HG03575 (cell line): ENCODE results near the gene NKD1.
"Not testable (repeated sequence)": the region's sequence is repeated elsewhere in the genome, so short reads cannot be mapped to it uniquely, and the experiment has no call there.

ENCODE experiments used
- ATAC-seq: cut with Tn5 transposase; IDR thresholded peaks from one replicate; pipeline ENCODE4 v1.9.1; 2021; ENCODE audit not compliant: unreplicated experiment, insufficient number of reproducible peaks, low FRiP score; ENCODE audit errors: extremely low read depth

NKD1 gene

DNA sequence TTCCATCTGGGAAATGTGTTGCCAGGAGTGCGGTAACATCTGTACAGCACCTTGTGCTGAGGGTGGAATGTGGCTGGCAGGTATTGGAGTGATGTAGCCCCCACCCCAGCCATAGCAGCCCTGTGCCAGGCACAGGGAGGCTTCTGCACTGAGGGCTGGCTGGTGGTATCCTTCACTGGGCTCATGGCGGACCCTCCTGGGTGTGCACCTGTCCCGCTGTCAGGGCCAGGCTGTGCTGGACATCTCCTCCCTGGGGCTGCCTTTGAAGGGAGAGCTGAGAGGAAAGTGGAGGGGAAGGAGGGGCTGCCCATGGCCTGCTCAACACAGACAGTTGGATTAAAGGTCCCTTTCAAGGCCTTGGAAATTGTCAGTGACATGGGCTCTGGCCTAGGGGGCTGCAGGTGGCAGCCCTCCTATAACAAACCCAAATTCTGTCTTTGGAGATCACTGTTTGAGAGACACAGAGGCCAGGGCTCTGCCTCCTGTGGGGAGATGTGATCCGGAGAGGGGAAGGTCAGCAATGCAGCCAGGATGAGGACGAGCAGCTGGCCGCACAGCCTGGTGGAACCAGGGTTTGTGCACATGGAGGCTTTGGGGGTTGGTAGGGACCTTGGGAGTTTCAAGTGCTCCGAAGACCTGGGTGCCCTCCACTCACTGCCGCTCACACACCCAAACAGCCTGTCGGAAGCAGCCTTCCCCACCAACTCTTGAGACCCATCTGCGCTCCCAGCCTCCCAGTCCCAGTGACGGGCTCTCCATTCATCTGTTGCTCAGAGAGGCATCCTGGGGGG is 22.8 kb downstream of the NKD1 start:
- no peak for ATAC-seq

DNA sequence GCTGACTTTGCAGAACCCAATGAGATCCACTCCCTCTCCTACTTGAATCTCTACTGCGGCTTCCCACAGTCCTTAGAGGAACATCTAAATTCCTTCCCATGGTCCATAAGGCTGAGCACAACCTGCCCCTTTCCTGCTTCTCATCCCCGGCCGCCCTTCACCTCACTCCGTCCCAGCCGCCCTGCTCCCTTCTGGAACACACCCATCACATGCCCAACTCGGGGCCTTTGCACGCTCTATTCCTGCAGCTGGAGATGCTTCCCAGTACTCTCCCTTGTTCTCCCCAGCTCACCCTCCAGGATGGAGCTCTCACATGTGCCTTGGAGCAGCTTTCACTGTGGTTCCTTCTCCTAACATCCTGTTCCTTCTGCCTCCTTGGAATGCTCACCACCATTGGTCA is 23.6 kb downstream of the NKD1 start:
- no peak for ATAC-seq

GRCh38 chr16:50572700-50573099 is 24.5 kb downstream of the NKD1 start:
- ATAC-seq = no peak

DNA sequence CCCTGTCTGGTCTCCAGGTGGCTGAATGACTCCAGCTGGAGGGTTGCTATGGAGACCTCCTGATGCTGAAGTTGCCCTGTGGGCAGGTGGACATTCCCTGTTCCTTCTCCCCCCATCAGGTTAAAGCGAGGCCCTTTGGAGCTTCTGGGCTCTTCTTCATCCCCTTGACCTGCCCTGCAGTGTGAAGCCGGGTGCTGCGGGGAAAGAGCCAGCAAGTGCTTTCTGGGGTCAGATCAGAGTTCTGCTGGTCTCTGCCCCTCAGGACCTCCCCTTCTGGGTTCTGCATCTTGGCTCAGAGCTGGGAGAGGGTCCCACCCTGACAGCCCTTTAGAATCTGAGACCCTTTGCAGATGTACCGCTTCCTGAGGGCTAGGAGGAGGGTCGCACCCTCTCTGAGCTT is 25.1 kb downstream of the NKD1 start:
- ATAC-seq = no peak

GRCh38 chr16:50573947-50574744 is 25.9 kb downstream of the NKD1 start:
- ATAC-seq = no peak

GRCh38 chr16:50574745-50575136 is 26.5 kb downstream of the NKD1 start:
- no peak for ATAC-seq

DNA sequence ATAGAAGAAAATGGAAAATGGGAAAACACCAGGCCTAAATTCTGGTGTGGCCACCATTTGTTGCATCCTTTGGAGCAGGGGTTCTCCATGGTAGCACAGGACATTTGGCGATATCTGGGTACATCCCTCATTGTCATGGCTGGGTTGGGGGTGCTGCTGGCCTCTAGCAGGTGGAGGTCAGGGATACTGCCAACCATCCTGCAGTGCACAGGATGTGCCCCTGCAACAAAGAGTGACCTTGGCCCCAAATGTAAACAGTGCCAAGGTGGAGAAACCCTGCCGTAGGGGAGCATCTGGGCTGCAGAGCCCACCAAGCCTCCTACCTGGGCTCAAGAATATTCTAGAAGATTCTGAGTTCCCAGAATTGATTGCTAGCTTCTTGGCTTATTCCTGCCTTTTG is 27.5 kb downstream of the NKD1 start:
- no peak for ATAC-seq

- no peak for ATAC-seq
Measured at GRCh38 chr16:50576403-50577113, 28.4 kb downstream of the NKD1 start.

DNA sequence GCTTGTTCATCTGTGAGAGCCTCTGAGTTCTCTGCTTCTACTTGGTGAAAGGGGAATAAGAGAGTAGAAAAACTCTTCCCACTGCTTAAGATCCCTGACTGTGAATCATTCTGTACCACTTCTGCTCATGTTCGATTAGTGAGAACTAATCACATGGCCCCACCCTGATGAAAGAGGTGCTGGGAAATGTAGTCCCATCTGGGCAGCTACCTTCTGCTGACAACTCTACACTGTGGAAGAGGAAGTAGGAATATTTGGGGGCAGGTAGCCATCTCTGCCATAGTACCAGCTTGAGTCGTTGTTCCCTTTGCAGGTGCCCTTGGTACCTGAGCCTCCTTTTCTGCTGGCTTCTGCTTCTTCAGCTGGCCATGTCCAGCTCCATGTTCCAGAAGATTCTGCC is 29.9 kb downstream of the NKD1 start:
- no peak for ATAC-seq

DNA sequence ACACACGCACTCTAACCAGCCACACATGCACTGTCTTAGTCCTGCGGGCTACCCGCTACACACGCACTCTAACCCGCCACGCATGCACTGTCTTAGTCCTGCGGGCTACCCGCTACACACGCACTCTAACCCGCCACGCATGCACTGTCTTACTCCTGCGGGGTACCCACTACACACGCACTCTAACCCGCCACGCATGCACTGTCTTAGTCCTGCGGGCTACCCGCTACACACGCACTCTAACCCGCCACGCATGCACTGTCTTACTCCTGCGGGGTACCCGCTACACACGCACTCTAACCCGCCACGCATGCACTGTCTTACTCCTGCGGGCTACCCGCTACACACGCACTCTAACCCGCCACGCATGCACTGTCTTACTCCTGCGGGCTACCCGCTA is 31.2 kb downstream of the NKD1 start:
- ATAC-seq = not testable (repeated sequence)

GRCh38 chr16:50580180-50580798 is 32.1 kb downstream of the NKD1 start:
- no peak for ATAC-seq

DNA sequence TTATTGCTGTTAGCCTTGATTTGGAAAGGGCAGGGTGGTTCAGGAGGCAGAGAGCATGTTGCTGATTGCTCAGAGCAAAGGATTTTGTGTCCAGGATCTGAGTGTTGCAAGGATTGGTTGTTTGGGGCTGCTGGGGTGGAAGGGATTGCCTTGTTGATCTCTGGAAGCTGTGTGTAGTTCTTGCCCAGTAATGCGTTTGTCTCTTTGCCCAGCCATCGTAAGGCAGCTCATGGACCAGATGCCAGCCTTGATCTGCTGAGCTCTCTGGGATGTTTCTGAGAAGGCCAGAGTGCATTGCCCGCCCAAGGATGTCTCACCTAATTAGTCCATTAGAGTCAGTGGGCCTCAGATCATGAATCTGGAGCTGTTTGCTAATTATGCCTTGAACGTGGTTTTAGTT is 33.6 kb downstream of the NKD1 start:
- ATAC-seq = no peak

GRCh38 chr16:50583211-50583610 is 35.0 kb downstream of the NKD1 start:
- no peak for ATAC-seq

- ATAC-seq = no peak
Measured at GRCh38 chr16:50584033-50584722, 36.0 kb downstream of the NKD1 start.

GRCh38 chr16:50585331-50585776 is 37.2 kb downstream of the NKD1 start:
- ATAC-seq = no peak

GRCh38 chr16:50587543-50587942 is 39.3 kb downstream of the NKD1 start:
- ATAC-seq = no peak

- ATAC-seq = no peak
Measured at GRCh38 chr16:50588276-50588675, 40.1 kb downstream of the NKD1 start.

GRCh38 chr16:50591209-50591608 is 43.0 kb downstream of the NKD1 start:
- ATAC-seq = no peak
